Lower lobe of right lung (tissue), 2 donors: Measurements from ENCODE around the gene RAD23A. TPM values are rescaled to one million over a fixed set of nuclear protein-coding genes. Genes with fewer than 3 reads are reported as not detected.

ENCODE experiments used
- ATAC-seq, 2 donors: fragments of 200-7000 bp; cut with Tn5 transposase; one replicate each; pipeline ENCODE4 v1.9.1; 2020 to 2022; ENCODE audit warnings: mild to moderate bottlenecking in 2 of 2, moderate library complexity in 2 of 2
- DNase-seq: peaks from one replicate; pipeline ENCODE4 v3.0.0-alpha.2; 2020
- H3K27ac ChIP-seq: fragments of 200-600 bp; one replicate; pipeline ENCODE4 v1.8.0; 2022
- H3K27me3 ChIP-seq: fragments of 200-600 bp; one replicate; pipeline ENCODE4 v1.8.0; 2022; ENCODE audit warnings: low read depth
- H3K36me3 ChIP-seq: fragments of 200-600 bp; one replicate; pipeline ENCODE4 v1.8.0; 2022; ENCODE audit warnings: mild to moderate bottlenecking
- H3K4me1 ChIP-seq: fragments of 200-600 bp; one replicate; pipeline ENCODE4 v1.8.0; 2022
- H3K4me3 ChIP-seq: fragments of 200-600 bp; one replicate; pipeline ENCODE4 v1.8.0; 2022; ENCODE audit warnings: mild to moderate bottlenecking
- H3K9me3 ChIP-seq: fragments of 200-600 bp; one replicate; pipeline ENCODE4 v1.8.0; 2022
- CTCF ChIP-seq: fragments of 200-600 bp; IDR thresholded peaks from one replicate; pipeline ENCODE4 v1.8.0; 2022; ENCODE audit warnings: antibody characterized with exemption, mild to moderate bottlenecking
- intact Hi-C: fragments of 100-400 bp; cut with DNase I; formaldehyde crosslinking; loops from one replicate; pipeline ENCODE4 v1.11.0; 2022
- total RNA-seq: library from RNA; stranded (reverse); fragmentation: NEBNext Ultra II Directional; extraction: Animal tissue kit (Norgen Biotek cat#: 25700); gene quantifications from one replicate; pipeline ENCODE4 v1.2.1, GENCODE V29; 2021
- donor health status: DM: no; HTN: yes; CAD: no; lungs with severe emphysema.

RAD23A gene
- total RNA-seq, 1 donor from 2014 or later: 93.3 TPM

- no peaks in the 10 kb centered on the region for H3K9me3 ChIP-seq
- no peak for TF ChIP-seq CTCF
- peak overlapping the region; percentile 89 for H3K27ac ChIP-seq
- ATAC-seq (no peak), DNase-seq (no peak)
- H3K4me1 ChIP-seq: peaks cover 55% of the 10 kb centered on the region
- H3K36me3 ChIP-seq: peaks cover 8% of the 10 kb centered on the region
- intact Hi-C loops: no loop called here
- H3K4me3 ChIP-seq: peak overlapping the region; percentile 83
- H3K27me3 ChIP-seq: no peaks in the 10 kb centered on the region
Observed at GRCh38 chr19:12997967-12998940, 52.6 kb downstream of the RAD23A start.

GRCh38 chr19:13001166-13001501 is 55.5 kb downstream of the RAD23A start:
- Histone ChIP-seq H3K4me1 (peaks cover 80% of the 10 kb centered on the region), H3K27ac (peak overlapping the region; percentile 83), H3K4me3 (no peak overlapping the region), H3K27me3 (no peaks in the 10 kb centered on the region), H3K36me3 (peaks cover 8% of the 10 kb centered on the region), H3K9me3 (no peaks in the 10 kb centered on the region)
- DNase-seq (no peak), ATAC-seq (no peak)
- no peak for TF ChIP-seq CTCF
- intact Hi-C loops: no loop called here

- H3K9me3 ChIP-seq: no peaks in the 10 kb centered on the region
- no peak for TF ChIP-seq CTCF
- intact Hi-C loops: no loop called here
- peaks cover 8% of the 10 kb centered on the region for H3K36me3 ChIP-seq
- H3K27me3 ChIP-seq: no peaks in the 10 kb centered on the region
- peak overlapping the region; percentile 41 for H3K4me3 ChIP-seq
- ATAC-seq (peak; percentile 5 to 16), DNase-seq (no peak)
- peak overlapping the region; percentile 83 for H3K27ac ChIP-seq
- H3K4me1 ChIP-seq: peaks cover 85% of the 10 kb centered on the region
Observed at GRCh38 chr19:13001502-13002165, 56.0 kb downstream of the RAD23A start.

- TF ChIP-seq CTCF: peak; percentile 7
- intact Hi-C loops: no loop called here
- H3K4me3 ChIP-seq: peak overlapping the region; percentile 41
- no peak for DNase-seq
- H3K36me3 ChIP-seq: peaks cover 8% of the 10 kb centered on the region
- H3K9me3 ChIP-seq: no peaks in the 10 kb centered on the region
- peaks cover 85% of the 10 kb centered on the region for H3K4me1 ChIP-seq
- H3K27me3 ChIP-seq: no peaks in the 10 kb centered on the region
- H3K27ac ChIP-seq: peak overlapping the region; percentile 83
- peak; percentile 46 to 47 for ATAC-seq
Observed at GRCh38 chr19:13002166-13002898, 56.7 kb downstream of the RAD23A start.

GRCh38 chr19:13003081-13003480 is 57.4 kb downstream of the RAD23A start:
- intact Hi-C loops: no loop called here
- TF ChIP-seq CTCF: no peak
- Histone ChIP-seq H3K4me3 (no peak overlapping the region), H3K36me3 (peaks cover 8% of the 10 kb centered on the region), H3K27ac (peak overlapping the region; percentile 83), H3K4me1 (peaks cover 85% of the 10 kb centered on the region), H3K27me3 (no peaks in the 10 kb centered on the region), H3K9me3 (no peaks in the 10 kb centered on the region)
- ATAC-seq (no peak), DNase-seq (no peak)
